ENCODE measurements around the gene DNAH8.

GRCh38 chr6:38696345-38696744, 18.8 kb upstream of the DNAH8 start:
- TF ChIP-seq CTCF (conservative IDR thresholded peaks at IDR 0.05) = no peak
- no peak for TF ChIP-seq EZH2 (IDR thresholded peaks at IDR 0.05; ENCODE audit: low read depth)

All from PC-9 (cell line).